Karpas-422 (cell line): ENCODE data around the gene ACTR8. TPM values are rescaled to one million over a fixed set of nuclear protein-coding genes. Genes with fewer than 3 reads are reported as not detected.

Experiments
- DNase-seq: peaks from one replicate; pipeline ENCODE4 v3.0.0-alpha.2; 2015
- H2AFZ ChIP-seq: fragments of 200-600 bp; sonication (generic); 2 replicates; pipeline ENCODE4 v1.6.1; 2014; ENCODE audit warnings: antibody characterized with exemption, low read length, mixed read lengths
- H3K27ac ChIP-seq: fragments of 200-600 bp; sonication (generic); 2 replicates; pipeline ENCODE4 v1.5.1; 2014; ENCODE audit warnings: mild to moderate bottlenecking, low read length, moderate library complexity
- H3K27me3 ChIP-seq: fragments of 200-600 bp; sonication (generic); 2 replicates; pipeline ENCODE4 v1.6.1; 2014; ENCODE audit warnings: low read length, mixed read lengths
- H3K36me3 ChIP-seq: fragments of 200-600 bp; sonication (generic); 2 replicates; pipeline ENCODE4 v1.6.1; 2014; ENCODE audit warnings: low read length, mixed read lengths; ENCODE audit not compliant: insufficient read depth
- H3K4me1 ChIP-seq: fragments of 200-600 bp; sonication (generic); 2 replicates; pipeline ENCODE4 v1.6.1; 2014; ENCODE audit warnings: mild to moderate bottlenecking, low read length, mixed read lengths
- H3K4me2 ChIP-seq: fragments of 200-600 bp; sonication (generic); 2 replicates; pipeline ENCODE4 v1.6.1; 2014; ENCODE audit warnings: low read length, low read depth, mild to moderate bottlenecking; ENCODE audit not compliant: poor library complexity, severe bottlenecking
- H3K4me3 ChIP-seq: fragments of 200-600 bp; sonication (generic); 2 replicates; pipeline ENCODE4 v1.5.1; 2014; ENCODE audit warnings: mild to moderate bottlenecking, antibody characterized with exemption, low read length, mixed read lengths
- H3K79me2 ChIP-seq: fragments of 200-600 bp; sonication (generic); 2 replicates; pipeline ENCODE4 v1.6.1; 2014; ENCODE audit warnings: mild to moderate bottlenecking, low read length, mixed read lengths
- H3K9ac ChIP-seq: fragments of 200-600 bp; sonication (generic); 2 replicates; pipeline ENCODE4 v1.6.0; 2014; ENCODE audit warnings: low read length
- H3K9me2 ChIP-seq: fragments of 200-600 bp; sonication (generic), shearing (Covaris generic); replicated peaks from 2 replicates; pipeline ENCODE4 v1.6.0; 2014; ENCODE audit warnings: mild to moderate bottlenecking, low read length, moderate library complexity; ENCODE audit not compliant: insufficient read depth
- H3K9me3 ChIP-seq: fragments of 300-700, 200-600 bp; sonication (generic); 2 replicates; pipeline ENCODE4 v1.6.1; 2014; ENCODE audit warnings: low read length, mixed read lengths
- H4K20me1 ChIP-seq: fragments of 200-600 bp; sonication (generic); 2 replicates; pipeline ENCODE4 v1.6.1; 2014; ENCODE audit warnings: mild to moderate bottlenecking, antibody characterized with exemption, low read length, low read depth; ENCODE audit not compliant: insufficient read depth
- total RNA-seq: library from RNA; depleted of rRNA; stranded (reverse); fragments of >200 nt; shearing (Covaris generic); gene quantifications from 2 replicates; pipeline ENCODE4 v1.2.3, GENCODE V29; 2014; ENCODE audit warnings: low replicate concordance

Gene ACTR8
- total RNA-seq, 1 experiment from 2014 or later: 22.0 TPM

GRCh38 chr3:53885239-53885638 lies 3.3 kb upstream of the ACTR8 start:
- Histone ChIP-seq H3K9ac (no peak overlapping the region), H3K79me2 (peaks cover 49% of the 10 kb centered on the region), H2AFZ (no peak overlapping the region), H3K9me3 (no peaks in the 10 kb centered on the region), H4K20me1 (no peaks in the 10 kb centered on the region), H3K27ac (no peak overlapping the region), H3K4me3 (no peak overlapping the region), H3K27me3 (no peaks in the 10 kb centered on the region), H3K4me1 (peaks cover 24% of the 10 kb centered on the region), H3K4me2 (no peak overlapping the region), H3K36me3 (peaks cover 28% of the 10 kb centered on the region; the same call in 1 of the 2 replicates), H3K9me2 (no peaks in the 10 kb centered on the region)
- no peak for DNase-seq

GRCh38 chr3:53884623-53885022 lies 2.7 kb upstream of the ACTR8 start:
- Histone ChIP-seq H3K4me2 (no peak overlapping the region), H3K36me3 (peaks cover 33% of the 10 kb centered on the region; the same call in 1 of the 2 replicates), H3K9me3 (no peaks in the 10 kb centered on the region), H3K9ac (no peak overlapping the region), H3K27me3 (no peaks in the 10 kb centered on the region), H4K20me1 (no peaks in the 10 kb centered on the region), H3K4me3 (no peak overlapping the region), H3K79me2 (peaks cover 49% of the 10 kb centered on the region), H3K4me1 (peaks cover 19% of the 10 kb centered on the region), H2AFZ (no peak overlapping the region), H3K27ac (no peak overlapping the region), H3K9me2 (no peaks in the 10 kb centered on the region)
- no peak for DNase-seq

GRCh38 chr3:53883008-53883407 lies 1.1 kb upstream of the ACTR8 start:
- H3K27me3 ChIP-seq: no peaks in the 10 kb centered on the region
- H3K79me2 ChIP-seq: peaks cover 35% of the 10 kb centered on the region
- DNase-seq: no peak
- H3K4me3 ChIP-seq: no peak overlapping the region
- no peaks in the 10 kb centered on the region for H4K20me1 ChIP-seq
- H3K9ac ChIP-seq: no peak overlapping the region
- peaks cover 13% of the 10 kb centered on the region for H3K4me1 ChIP-seq
- no peak overlapping the region for H3K4me2 ChIP-seq
- peaks cover 40% of the 10 kb centered on the region; the same call in 1 of the 2 replicates for H3K36me3 ChIP-seq
- H3K27ac ChIP-seq: no peak overlapping the region
- no peak overlapping the region for H2AFZ ChIP-seq
- H3K9me2 ChIP-seq: no peaks in the 10 kb centered on the region
- no peaks in the 10 kb centered on the region for H3K9me3 ChIP-seq

DNA sequence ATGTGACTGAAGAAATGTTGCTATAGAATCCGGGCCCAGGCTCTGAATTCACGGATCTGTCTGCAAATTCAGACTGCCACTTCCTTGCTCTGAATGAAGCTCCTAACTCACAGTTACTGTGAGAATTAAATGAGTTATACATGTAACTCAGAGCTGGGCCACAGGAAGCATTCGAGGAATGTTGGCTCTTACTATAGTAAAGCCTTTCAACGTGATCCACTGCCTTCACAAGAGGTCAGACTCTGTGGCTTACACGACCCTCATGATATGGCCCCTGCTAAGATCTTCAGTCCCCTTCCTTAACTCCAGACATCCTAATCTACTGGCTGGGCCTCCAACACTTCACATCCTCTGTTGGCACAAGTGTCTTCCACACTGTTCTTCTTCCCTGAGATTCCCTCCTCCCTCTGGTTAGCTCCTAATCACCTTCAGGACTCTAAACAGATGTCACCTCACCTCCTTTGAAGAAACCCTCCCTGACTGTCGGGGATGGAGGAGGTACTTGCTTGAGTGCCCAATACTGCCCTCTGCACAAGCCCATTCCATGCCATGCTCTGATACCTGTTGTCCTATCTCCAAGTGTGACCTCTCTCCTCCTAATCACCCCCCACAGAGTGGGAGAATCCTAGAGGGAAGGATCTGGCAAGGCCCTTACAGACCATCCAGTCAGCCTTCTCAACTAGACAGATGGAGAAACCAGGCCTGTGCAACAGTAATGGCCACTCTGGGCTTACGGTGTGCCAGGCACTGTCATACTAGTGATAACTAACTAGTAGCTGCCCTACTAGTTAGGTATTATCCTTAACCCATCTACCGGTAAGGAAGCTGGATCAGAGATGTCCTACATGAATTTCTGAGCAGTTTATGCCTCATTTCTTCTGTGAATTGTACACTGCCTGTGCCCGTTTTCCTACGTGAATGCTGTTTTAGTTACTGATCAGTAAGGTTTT lies 1.3 kb downstream of the ACTR8 start:
- Histone ChIP-seq H3K9me3 (no peaks in the 10 kb centered on the region), H3K27me3 (no peaks in the 10 kb centered on the region), H3K9ac (peak overlapping the region; percentile 89), H3K36me3 (peaks cover 46% of the 10 kb centered on the region), H3K4me1 (peaks cover 13% of the 10 kb centered on the region), H3K4me3 (peak overlapping the region; percentile 84), H3K27ac (no peak overlapping the region), H3K4me2 (peak overlapping the region; percentile 88), H3K9me2 (no peaks in the 10 kb centered on the region), H2AFZ (no peak overlapping the region), H4K20me1 (no peaks in the 10 kb centered on the region), H3K79me2 (peaks cover 25% of the 10 kb centered on the region)
- no peak for DNase-seq

GRCh38 chr3:53865732-53866499 lies 16.0 kb downstream of the ACTR8 start:
- H3K9me2 ChIP-seq: no peaks in the 10 kb centered on the region
- no peaks in the 10 kb centered on the region for H3K27me3 ChIP-seq
- H3K36me3 ChIP-seq: peaks cover 53% of the 10 kb centered on the region; the same call in 1 of the 2 replicates
- no peak overlapping the region for H2AFZ ChIP-seq
- no peaks in the 10 kb centered on the region for H3K9me3 ChIP-seq
- no peak for DNase-seq
- H3K4me2 ChIP-seq: no peak overlapping the region
- H3K9ac ChIP-seq: no peak overlapping the region
- peaks cover 10% of the 10 kb centered on the region for H3K4me1 ChIP-seq
- no peak overlapping the region for H3K4me3 ChIP-seq
- no peak overlapping the region for H3K27ac ChIP-seq
- H3K79me2 ChIP-seq: peaks cover 3% of the 10 kb centered on the region; the same call in 1 of the 2 replicates
- H4K20me1 ChIP-seq: peaks cover 9% of the 10 kb centered on the region; the same call in 1 of the 2 replicates

DNA sequence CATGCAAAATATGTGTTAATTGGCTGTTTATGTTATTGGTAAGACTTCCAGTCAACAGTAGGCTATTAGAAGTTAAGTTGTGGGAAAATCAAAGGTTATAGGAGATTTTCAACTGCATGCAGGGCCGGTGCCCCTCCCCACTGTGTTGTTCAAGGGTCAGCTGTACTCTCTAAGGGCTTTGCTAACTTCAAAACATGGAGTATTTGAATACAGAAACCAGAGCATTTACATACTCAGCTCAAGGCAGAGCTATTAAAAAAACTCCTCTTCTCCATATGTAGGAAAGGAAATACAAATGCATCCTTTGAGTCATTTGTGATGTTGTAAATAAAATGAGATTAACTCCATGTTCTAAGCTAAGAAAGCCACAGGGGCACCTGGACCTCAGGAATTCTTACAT lies 18.8 kb downstream of the ACTR8 start:
- no peaks in the 10 kb centered on the region for H3K27me3 ChIP-seq
- peaks cover 10% of the 10 kb centered on the region for H3K4me1 ChIP-seq
- no peak overlapping the region for H3K9ac ChIP-seq
- no peak overlapping the region for H3K4me3 ChIP-seq
- H4K20me1 ChIP-seq: peaks cover 6% of the 10 kb centered on the region; the same call in 1 of the 2 replicates
- DNase-seq: no peak
- H3K9me2 ChIP-seq: no peaks in the 10 kb centered on the region
- no peak overlapping the region for H2AFZ ChIP-seq
- H3K4me2 ChIP-seq: no peak overlapping the region
- H3K9me3 ChIP-seq: no peaks in the 10 kb centered on the region
- H3K79me2 ChIP-seq: peaks cover 3% of the 10 kb centered on the region; the same call in 1 of the 2 replicates
- no peak overlapping the region for H3K27ac ChIP-seq
- H3K36me3 ChIP-seq: peaks cover 36% of the 10 kb centered on the region; the same call in 1 of the 2 replicates

DNA sequence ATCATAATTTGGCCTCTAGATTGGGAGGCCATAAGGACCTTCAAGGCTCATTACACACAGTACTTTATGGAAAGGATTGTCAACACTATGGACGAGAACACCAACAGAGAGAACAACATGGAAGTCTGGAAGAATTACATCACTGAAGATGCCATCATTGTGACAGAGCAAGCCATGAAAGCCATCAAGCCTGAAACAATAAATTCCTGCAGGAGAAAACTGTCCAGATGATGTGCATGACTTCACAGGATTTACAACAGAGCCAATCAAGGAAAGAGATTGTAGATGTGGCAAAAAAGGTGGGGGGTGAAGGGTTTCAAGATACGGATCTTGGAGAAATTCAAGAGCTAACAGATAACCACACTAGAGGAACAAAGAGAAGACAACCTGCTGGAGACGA lies 19.7 kb downstream of the ACTR8 start:
- H3K9ac ChIP-seq: no peak overlapping the region
- H2AFZ ChIP-seq: no peak overlapping the region
- H3K4me1 ChIP-seq: peaks cover 10% of the 10 kb centered on the region
- no peak overlapping the region for H3K4me3 ChIP-seq
- H4K20me1 ChIP-seq: peaks cover 6% of the 10 kb centered on the region; the same call in 1 of the 2 replicates
- H3K27ac ChIP-seq: no peak overlapping the region
- peaks cover 3% of the 10 kb centered on the region; the same call in 1 of the 2 replicates for H3K79me2 ChIP-seq
- H3K4me2 ChIP-seq: no peak overlapping the region
- H3K27me3 ChIP-seq: no peaks in the 10 kb centered on the region
- no peak for DNase-seq
- peaks cover 30% of the 10 kb centered on the region; the same call in 1 of the 2 replicates for H3K36me3 ChIP-seq
- H3K9me3 ChIP-seq: no peaks in the 10 kb centered on the region
- H3K9me2 ChIP-seq: no peaks in the 10 kb centered on the region

- H3K9ac ChIP-seq: no peak overlapping the region
- peaks cover 18% of the 10 kb centered on the region for H3K4me1 ChIP-seq
- no peaks in the 10 kb centered on the region for H3K9me2 ChIP-seq
- DNase-seq: no peak
- H3K27ac ChIP-seq: no peak overlapping the region
- no peak overlapping the region for H3K4me2 ChIP-seq
- H3K27me3 ChIP-seq: no peaks in the 10 kb centered on the region
- H2AFZ ChIP-seq: no peak overlapping the region
- H4K20me1 ChIP-seq: peaks cover 6% of the 10 kb centered on the region; the same call in 1 of the 2 replicates
- no peaks in the 10 kb centered on the region for H3K79me2 ChIP-seq
- no peaks in the 10 kb centered on the region for H3K9me3 ChIP-seq
- H3K36me3 ChIP-seq: peaks cover 21% of the 10 kb centered on the region; the same call in 1 of the 2 replicates
- H3K4me3 ChIP-seq: no peak overlapping the region
Measured at GRCh38 chr3:53860196-53860595, 21.8 kb downstream of the ACTR8 start.
